CD14-positive monocyte (primary cell): Measurements from ENCODE around the gene PISD. TPM values are rescaled to one million over a fixed set of nuclear protein-coding genes. Genes with fewer than 3 reads are reported as not detected.

ENCODE experiments used
- DNase-seq, 3 donors: peaks; one replicate each; pipeline ENCODE4 v3.0.0-alpha.2; 2011 to 2022
- H2AFZ ChIP-seq: 2 replicates; pipeline ENCODE4 v1.6.0; 2012; ENCODE audit warnings: mild to moderate bottlenecking, low read depth, low read length, inconsistent platforms; ENCODE audit not compliant: insufficient read depth, poor library complexity, severe bottlenecking
- H3K27ac ChIP-seq, 2 donors: 1 replicate in 1 of 2; 2 replicates in 1 of 2; pipeline ENCODE4 v1.5.1; 2012 to 2013; ENCODE audit warnings: low read length in 2 of 2, control low read depth in 1 of 2, inconsistent platforms in 1 of 2, low read depth in 1 of 2, mild to moderate bottlenecking in 1 of 2
- H3K27me3 ChIP-seq, 2 donors: one replicate each; pipeline versions ENCODE4 v1.6.0 to v1.6.1; 2011 to 2013; ENCODE audit warnings: low read length in 2 of 2; ENCODE audit not compliant: control insufficient read depth in 2 of 2, insufficient read depth in 2 of 2
- H3K36me3 ChIP-seq, 2 donors: replicated peaks in 1 of 2; 1 replicate in 1 of 2; 2 replicates in 1 of 2; pipeline versions ENCODE4 v1.5.1 to v1.6.1; 2012 to 2013; ENCODE audit warnings: low read length in 2 of 2, control low read depth in 1 of 2, inconsistent platforms in 1 of 2, mild to moderate bottlenecking in 1 of 2; ENCODE audit not compliant: insufficient read depth in 2 of 2, control insufficient read depth in 1 of 2
- H3K4me1 ChIP-seq, 2 donors: 1 replicate in 1 of 2; 2 replicates in 1 of 2; pipeline versions ENCODE4 v1.5.1 to v1.6.1; 2012 to 2013; ENCODE audit warnings: low read length in 2 of 2, control low read depth in 1 of 2, inconsistent platforms in 1 of 2, mild to moderate bottlenecking in 1 of 2, moderate library complexity in 1 of 2; ENCODE audit not compliant: insufficient read depth in 2 of 2, control insufficient read depth in 1 of 2
- H3K4me2 ChIP-seq: replicated peaks from 2 replicates; pipeline ENCODE3; 2012; ENCODE audit warnings: low read length, moderate library complexity, mild to moderate bottlenecking; ENCODE audit not compliant: poor library complexity, severe bottlenecking; ENCODE audit errors: extremely low read depth
- H3K4me3 ChIP-seq, 3 experiments: fragments of 200-600 bp in 1 of 3; sonication (generic) in 1 of 3; replicated peaks in 1 of 3; 1 replicate in 2 of 3; 2 replicates in 1 of 3; pipeline ENCODE4 v1.5.1; 2011 to 2013; ENCODE audit warnings: low read length in 3 of 3, mild to moderate bottlenecking in 3 of 3, control low read depth in 2 of 3, low read depth in 2 of 3, inconsistent platforms in 1 of 3, moderate library complexity in 1 of 3
- H3K79me2 ChIP-seq: 2 replicates; pipeline ENCODE4 v1.6.0; 2012; ENCODE audit warnings: mild to moderate bottlenecking, control low read depth, inconsistent platforms, low read length, moderate library complexity; ENCODE audit not compliant: insufficient read depth
- H3K9ac ChIP-seq: 2 replicates; pipeline ENCODE4 v1.6.0; 2017; ENCODE audit warnings: low read length, mild to moderate bottlenecking; ENCODE audit not compliant: insufficient read depth, poor library complexity, severe bottlenecking
- H3K9me3 ChIP-seq, 2 donors: replicated peaks in 1 of 2; 1 replicate in 1 of 2; 2 replicates in 1 of 2; pipeline versions ENCODE4 v1.5.1 to v1.6.1; 2012 to 2013; ENCODE audit warnings: low read length in 2 of 2, control low read depth in 1 of 2; ENCODE audit not compliant: control insufficient read depth in 1 of 2, insufficient read depth in 1 of 2
- H4K20me1 ChIP-seq: 2 replicates; pipeline ENCODE4 v1.6.0; 2012; ENCODE audit warnings: mild to moderate bottlenecking, low read length, control low read depth, moderate library complexity; ENCODE audit not compliant: insufficient read depth
- H3K27ac Mint-ChIP-seq, 7 donors: one replicate each; pipeline ENCODE4 v1.8.0; 2020; ENCODE audit warnings: mild to moderate bottlenecking in 7 of 7, mixed read lengths in 7 of 7, moderate library complexity in 6 of 7, inconsistent platforms in 2 of 7
- H3K27me3 Mint-ChIP-seq, 3 donors: one replicate each; pipeline ENCODE4 v1.8.0; 2021 to 2022; ENCODE audit warnings: low read depth in 3 of 3, mild to moderate bottlenecking in 3 of 3, mixed read lengths in 3 of 3, moderate library complexity in 3 of 3, inconsistent platforms in 1 of 3
- H3K36me3 Mint-ChIP-seq, 2 donors: one replicate each; pipeline ENCODE4 v1.8.0; 2020; ENCODE audit warnings: mixed read lengths in 2 of 2, inconsistent platforms in 1 of 2, mild to moderate bottlenecking in 1 of 2
- H3K4me1 Mint-ChIP-seq: one replicate; pipeline ENCODE4 v1.8.0; 2020; ENCODE audit warnings: mild to moderate bottlenecking, mixed read lengths
- H3K4me3 Mint-ChIP-seq, 2 donors: one replicate each; pipeline ENCODE4 v1.8.0; 2020; ENCODE audit warnings: mild to moderate bottlenecking in 2 of 2, mixed read lengths in 2 of 2, moderate library complexity in 1 of 2
- H3K9me3 Mint-ChIP-seq, 7 donors: one replicate each; pipeline ENCODE4 v1.8.0; 2020 to 2022; ENCODE audit warnings: mixed read lengths in 7 of 7, mild to moderate bottlenecking in 6 of 7, moderate library complexity in 6 of 7, inconsistent platforms in 2 of 7
- WGBS: methylation state at CpG from one replicate; pipeline ENCODE4 v1.1.5; 2013; ENCODE audit warnings: missing lambda C conversion rate; ENCODE audit not compliant: insufficient coverage; 5-methylcytosine and 5-hydroxymethylcytosine counted together
- intact Hi-C, 2 donors: fragments of 100-400 bp; cut with micrococcal nuclease; formaldehyde crosslinking; loops; one replicate each; pipeline versions ENCODE4 v1.15.0 to v1.15.1; 2023
- polyA plus RNA-seq, 3 donors: library from polyadenylated mRNA; depleted of rRNA in 1 of 3; unstranded in 2 of 3; stranded (reverse) in 1 of 3; fragments of 300-500 nt in 2 of 3; fragments of >200 nt in 1 of 3; fragmentation: Illumina TruSeq in 2 of 3; gene quantifications; 1 replicate in 2 of 3; 2 replicates in 1 of 3; pipeline ENCODE4 v1.2.3, GENCODE V29; 2012 to 2021
- TF ChIP-seq, protein P1 (sequence below): fragments of 200-600 bp; IDR thresholded peaks from one replicate; pipeline ENCODE4 v1.8.0; 2022; ENCODE audit warnings: antibody characterized with exemption, mild to moderate bottlenecking

PISD gene
- polyA plus RNA-seq, 3 donors, result 38.1 to 112 (median 45.3) TPM

DNA sequence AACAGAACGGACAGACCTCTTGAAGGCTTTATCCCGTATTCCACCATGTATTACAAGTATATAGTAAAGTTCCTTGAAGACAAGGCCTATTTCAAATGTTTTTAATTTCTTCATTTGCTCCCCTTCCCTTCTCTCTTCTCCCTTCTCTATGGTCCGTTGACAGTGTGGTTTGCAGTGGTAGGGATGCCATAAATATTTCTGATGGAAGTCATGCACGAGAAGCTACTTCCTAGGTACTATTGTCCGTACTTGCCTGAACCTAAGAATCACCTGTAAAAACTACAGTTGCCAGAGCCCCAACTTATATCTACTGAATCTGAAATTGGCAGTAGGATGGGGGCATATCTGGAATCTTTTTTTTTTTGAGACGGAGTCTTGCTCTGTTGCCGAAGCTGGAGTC is 2.8 kb downstream of the PISD start:
- H3K4me3 Mint-ChIP-seq, result no peak overlapping the region
- H3K36me3 Mint-ChIP-seq, result peaks cover 0 to 2% of the 10 kb centered on the region in 2 donors
- Histone ChIP-seq H4K20me1 (peaks cover 4% of the 10 kb centered on the region), H3K9me3 (no peaks in the 10 kb centered on the region), H3K79me2 (peaks cover 74% of the 10 kb centered on the region), H3K9ac (no peak overlapping the region), H3K27me3 (no peaks in the 10 kb centered on the region), H3K27ac (no peak overlapping the region), H2AFZ (no peak overlapping the region), H3K4me2 (no peak overlapping the region), H3K4me3 (no peak overlapping the region), H3K4me1 (peaks cover 23 to 24% of the 10 kb centered on the region in 2 donors), H3K36me3 (no peaks in the 10 kb centered on the region)
- TF ChIP-seq, protein P1, sequence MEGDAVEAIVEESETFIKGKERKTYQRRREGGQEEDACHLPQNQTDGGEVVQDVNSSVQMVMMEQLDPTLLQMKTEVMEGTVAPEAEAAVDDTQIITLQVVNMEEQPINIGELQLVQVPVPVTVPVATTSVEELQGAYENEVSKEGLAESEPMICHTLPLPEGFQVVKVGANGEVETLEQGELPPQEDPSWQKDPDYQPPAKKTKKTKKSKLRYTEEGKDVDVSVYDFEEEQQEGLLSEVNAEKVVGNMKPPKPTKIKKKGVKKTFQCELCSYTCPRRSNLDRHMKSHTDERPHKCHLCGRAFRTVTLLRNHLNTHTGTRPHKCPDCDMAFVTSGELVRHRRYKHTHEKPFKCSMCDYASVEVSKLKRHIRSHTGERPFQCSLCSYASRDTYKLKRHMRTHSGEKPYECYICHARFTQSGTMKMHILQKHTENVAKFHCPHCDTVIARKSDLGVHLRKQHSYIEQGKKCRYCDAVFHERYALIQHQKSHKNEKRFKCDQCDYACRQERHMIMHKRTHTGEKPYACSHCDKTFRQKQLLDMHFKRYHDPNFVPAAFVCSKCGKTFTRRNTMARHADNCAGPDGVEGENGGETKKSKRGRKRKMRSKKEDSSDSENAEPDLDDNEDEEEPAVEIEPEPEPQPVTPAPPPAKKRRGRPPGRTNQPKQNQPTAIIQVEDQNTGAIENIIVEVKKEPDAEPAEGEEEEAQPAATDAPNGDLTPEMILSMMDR, result no peak
- no peaks in the 10 kb centered on the region for H3K9me3 Mint-ChIP-seq
- no CpG with 5 or more reads among the region's 7 CpGs for WGBS
- peak overlapping the region in 1 of 7 donors; percentile 28 for H3K27ac Mint-ChIP-seq
- peaks cover 22% of the 10 kb centered on the region for H3K4me1 Mint-ChIP-seq
- intact Hi-C loops, result no loop called here
- no peaks in the 10 kb centered on the region for H3K27me3 Mint-ChIP-seq
- no peak for DNase-seq

DNA sequence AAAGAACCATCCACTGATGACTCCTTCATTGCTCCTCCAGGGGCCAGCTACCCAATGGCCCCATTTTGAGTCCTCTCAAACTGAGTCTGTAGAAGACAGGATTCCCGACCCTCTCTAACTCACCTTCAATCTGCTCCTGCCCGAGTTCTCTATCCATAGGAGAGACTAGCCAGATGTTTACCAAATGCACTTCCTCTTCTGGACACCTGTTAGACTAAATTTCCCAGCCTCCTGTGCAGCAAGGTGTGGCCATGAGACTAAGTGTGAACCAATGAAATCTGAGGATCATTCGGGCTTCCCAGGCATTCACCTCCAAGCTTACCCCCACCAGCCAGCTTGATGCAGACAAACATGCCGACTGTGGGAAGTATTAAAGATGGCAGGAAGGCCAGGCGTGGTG is 7.6 kb downstream of the PISD start:
- WGBS, result 100% methylated on average over 4 of the region's 5 CpGs
- intact Hi-C loops, result no loop called here
- H3K4me1 Mint-ChIP-seq, result peaks cover 32% of the 10 kb centered on the region

More for the DNA sequence above, 7.6 kb downstream of the PISD start:
- H3K9me3 Mint-ChIP-seq, result no peaks in the 10 kb centered on the region
- Histone ChIP-seq H3K36me3 (no peaks in the 10 kb centered on the region), H3K4me3 (no peak overlapping the region), H3K9me3 (no peaks in the 10 kb centered on the region), H3K4me1 (peaks cover 16 to 32% of the 10 kb centered on the region in 2 donors), H3K79me2 (peaks cover 88% of the 10 kb centered on the region), H3K4me2 (no peak overlapping the region), H3K27me3 (no peaks in the 10 kb centered on the region), H3K27ac (no peak overlapping the region), H3K9ac (no peak overlapping the region), H4K20me1 (peaks cover 19% of the 10 kb centered on the region), H2AFZ (no peak overlapping the region)
- H3K27me3 Mint-ChIP-seq, result no peaks in the 10 kb centered on the region
- H3K36me3 Mint-ChIP-seq, result peaks cover under 1 to 5% of the 10 kb centered on the region in 2 donors
- H3K27ac Mint-ChIP-seq, result peak overlapping the region in 2 of 7 donors; percentile 68 to 77
- TF ChIP-seq, protein P1, result no peak
- no peak overlapping the region for H3K4me3 Mint-ChIP-seq
- DNase-seq, result no peak
